GM12872 (cell line): ENCODE measurements around the gene RABGAP1L.

Experiments used
- CTCF ChIP-seq: IDR thresholded peaks from 3 replicates; pipeline ENCODE4 v1.5.1; 2011; ENCODE audit warnings: low read depth, mild to moderate bottlenecking, low read length, moderate library complexity; ENCODE audit not compliant: insufficient read depth

Gene RABGAP1L

GRCh38 chr1:174954671-174955669 lies 795.6 kb downstream of the RABGAP1L start:
- no peak for TF ChIP-seq CTCF

- TF ChIP-seq CTCF = no peak
Measured at GRCh38 chr1:174956086-174956485, 796.8 kb downstream of the RABGAP1L start.

- no peak for TF ChIP-seq CTCF
Measured at GRCh38 chr1:174956976-174957375, 797.7 kb downstream of the RABGAP1L start.

GRCh38 chr1:174957829-174958228 lies 798.5 kb downstream of the RABGAP1L start:
- TF ChIP-seq CTCF = no peak

- TF ChIP-seq CTCF = no peak
Measured at GRCh38 chr1:174958396-174958795, 799.1 kb downstream of the RABGAP1L start.

- TF ChIP-seq CTCF = no peak
Measured at GRCh38 chr1:174960362-174960761, 801.0 kb downstream of the RABGAP1L start.

GRCh38 chr1:174963529-174964125 lies 804.3 kb downstream of the RABGAP1L start:
- no peak for TF ChIP-seq CTCF
